SJSA1 (cell line): Measurements from ENCODE around the gene STPG2. TPM values are rescaled to one million over a fixed set of nuclear protein-coding genes. Genes with fewer than 3 reads are reported as not detected.
"Not testable (repeated sequence)": the region's sequence is repeated elsewhere in the genome, so short reads cannot be mapped to it uniquely, and the experiment has no call there.

Source experiments
- DNase-seq, 2 experiments: peaks; one replicate each; pipeline ENCODE4 v3.0.0-alpha.2; 2015 to 2020; ENCODE audit warnings: low spot score in 2 of 2, low read depth in 1 of 2
- H3K27ac ChIP-seq: fragments of 250-450 bp; sonication (Bioruptor Pico); 2 replicates; pipeline ENCODE4 v1.5.1; 2020; ENCODE audit warnings: mild to moderate bottlenecking, moderate library complexity
- H3K27me3 ChIP-seq: fragments of 250-450 bp; sonication (Bioruptor Pico); replicated peaks from 2 replicates; pipeline ENCODE4 v1.5.1; 2020; ENCODE audit warnings: mild to moderate bottlenecking, moderate library complexity
- H3K36me3 ChIP-seq: fragments of 250-450 bp; sonication (Bioruptor Pico); 2 replicates; pipeline ENCODE4 v1.5.1; 2020; ENCODE audit warnings: mild to moderate bottlenecking
- H3K4me1 ChIP-seq: fragments of 250-450 bp; sonication (Bioruptor Pico); replicated peaks from 2 replicates; pipeline ENCODE4 v1.6.1; 2021; ENCODE audit warnings: mild to moderate bottlenecking
- H3K4me3 ChIP-seq: fragments of 250-450 bp; sonication (Bioruptor Pico); 2 replicates; pipeline ENCODE4 v1.5.1; 2020; ENCODE audit warnings: mild to moderate bottlenecking
- H3K9me3 ChIP-seq: fragments of 250-450 bp; sonication (Bioruptor Pico); replicated peaks from 2 replicates; pipeline ENCODE4 v1.5.1; 2020; ENCODE audit warnings: mild to moderate bottlenecking
- total RNA-seq: library from RNA; depleted of rRNA; stranded (reverse); fragments of >200 nt; shearing (Covaris generic); gene quantifications from 2 replicates; pipeline ENCODE4 v1.2.3, GENCODE V29; 2014

The STPG2 gene
- total RNA-seq, 1 experiment from 2014 or later, result not detected

- Histone ChIP-seq H3K27me3 (no peaks in the 10 kb centered on the region), H3K9me3 (no peaks in the 10 kb centered on the region), H3K4me1 (no peaks in the 10 kb centered on the region), H3K36me3 (no peaks in the 10 kb centered on the region), H3K27ac (no peak overlapping the region), H3K4me3 (no peak overlapping the region)
- no peak for DNase-seq
Observed at GRCh38 chr4:97646997-97647396, 496.3 kb downstream of the STPG2 start.

- Histone ChIP-seq H3K36me3 (no peaks in the 10 kb centered on the region), H3K27me3 (no peaks in the 10 kb centered on the region), H3K9me3 (no peaks in the 10 kb centered on the region), H3K4me3 (no peak overlapping the region), H3K27ac (no peak overlapping the region), H3K4me1 (no peaks in the 10 kb centered on the region)
- DNase-seq, result no peak
Observed at GRCh38 chr4:97645071-97645821, 498.0 kb downstream of the STPG2 start.

GRCh38 chr4:97643179-97643578 lies 500.1 kb downstream of the STPG2 start:
- Histone ChIP-seq H3K36me3 (no peaks in the 10 kb centered on the region), H3K27me3 (no peaks in the 10 kb centered on the region), H3K27ac (no peak overlapping the region), H3K4me3 (no peak overlapping the region), H3K4me1 (no peaks in the 10 kb centered on the region), H3K9me3 (no peaks in the 10 kb centered on the region)
- no peak for DNase-seq

- Histone ChIP-seq H3K36me3 (no peaks in the 10 kb centered on the region), H3K27me3 (no peaks in the 10 kb centered on the region), H3K9me3 (no peaks in the 10 kb centered on the region), H3K4me3 (no peak overlapping the region), H3K4me1 (no peaks in the 10 kb centered on the region), H3K27ac (no peak overlapping the region)
- DNase-seq, result no peak
Observed at GRCh38 chr4:97639961-97640360, 503.3 kb downstream of the STPG2 start.

- not testable (repeated sequence) for H3K9me3 ChIP-seq, DNase-seq, H3K27me3 ChIP-seq, H3K4me1 ChIP-seq, H3K27ac ChIP-seq, H3K36me3 ChIP-seq, H3K4me3 ChIP-seq
Observed at GRCh38 chr4:97633831-97634230, 509.4 kb downstream of the STPG2 start.

GRCh38 chr4:97627750-97628149 lies 515.5 kb downstream of the STPG2 start:
- H3K36me3 ChIP-seq, result no peaks in the 10 kb centered on the region
- H3K27ac ChIP-seq, result no peak overlapping the region
- peaks cover 2% of the 10 kb centered on the region; the same call in 1 of the 2 replicates for H3K9me3 ChIP-seq
- H3K4me3 ChIP-seq, result no peak overlapping the region
- no peak for DNase-seq
- H3K27me3 ChIP-seq, result no peaks in the 10 kb centered on the region
- H3K4me1 ChIP-seq, result no peaks in the 10 kb centered on the region

- no peak for DNase-seq
- Histone ChIP-seq H3K4me1 (no peaks in the 10 kb centered on the region), H3K9me3 (peaks cover 4% of the 10 kb centered on the region; the same call in 1 of the 2 replicates), H3K4me3 (no peak overlapping the region), H3K27me3 (no peaks in the 10 kb centered on the region), H3K27ac (no peak overlapping the region), H3K36me3 (no peaks in the 10 kb centered on the region)
Observed at GRCh38 chr4:97624204-97624603, 519.1 kb downstream of the STPG2 start.

GRCh38 chr4:97605932-97606331 lies 537.3 kb downstream of the STPG2 start:
- no peak for DNase-seq
- Histone ChIP-seq H3K27ac (no peak overlapping the region), H3K27me3 (no peaks in the 10 kb centered on the region), H3K9me3 (no peaks in the 10 kb centered on the region), H3K4me3 (no peak overlapping the region), H3K4me1 (no peaks in the 10 kb centered on the region), H3K36me3 (no peaks in the 10 kb centered on the region)

GRCh38 chr4:97593248-97593647 lies 550.0 kb downstream of the STPG2 start:
- Histone ChIP-seq H3K36me3 (no peaks in the 10 kb centered on the region), H3K4me3 (no peak overlapping the region), H3K27ac (no peak overlapping the region), H3K9me3 (peaks cover 4% of the 10 kb centered on the region; the same call in 1 of the 2 replicates), H3K27me3 (no peaks in the 10 kb centered on the region), H3K4me1 (no peaks in the 10 kb centered on the region)
- DNase-seq, result no peak

GRCh38 chr4:97590266-97590665 lies 553.0 kb downstream of the STPG2 start:
- no peak for DNase-seq
- Histone ChIP-seq H3K9me3 (0 out of 2 replicates have a peak, but pooled peaks cover 4% of the 10 kb centered on the region), H3K36me3 (no peaks in the 10 kb centered on the region), H3K4me1 (no peaks in the 10 kb centered on the region), H3K27me3 (no peaks in the 10 kb centered on the region), H3K27ac (no peak overlapping the region), H3K4me3 (no peak overlapping the region)

GRCh38 chr4:97589481-97590196 lies 553.6 kb downstream of the STPG2 start:
- Histone ChIP-seq H3K4me1 (no peaks in the 10 kb centered on the region), H3K27ac (no peak overlapping the region), H3K36me3 (no peaks in the 10 kb centered on the region), H3K9me3 (0 out of 2 replicates have a peak, but pooled peaks cover 4% of the 10 kb centered on the region), H3K4me3 (no peak overlapping the region), H3K27me3 (no peaks in the 10 kb centered on the region)
- DNase-seq, result no peak

- H3K4me1 ChIP-seq, result no peaks in the 10 kb centered on the region
- H3K36me3 ChIP-seq, result no peaks in the 10 kb centered on the region
- H3K9me3 ChIP-seq, result 0 out of 2 replicates have a peak, but pooled peaks cover 4% of the 10 kb centered on the region
- H3K27ac ChIP-seq, result no peak overlapping the region
- H3K4me3 ChIP-seq, result no peak overlapping the region
- no peak for DNase-seq
- no peaks in the 10 kb centered on the region for H3K27me3 ChIP-seq
Observed at GRCh38 chr4:97587912-97588311, 555.4 kb downstream of the STPG2 start.

- H3K27me3 ChIP-seq, result no peaks in the 10 kb centered on the region
- no peaks in the 10 kb centered on the region for H3K9me3 ChIP-seq
- H3K4me3 ChIP-seq, result no peak overlapping the region
- H3K27ac ChIP-seq, result no peak overlapping the region
- H3K36me3 ChIP-seq, result no peaks in the 10 kb centered on the region
- no peaks in the 10 kb centered on the region for H3K4me1 ChIP-seq
- DNase-seq, result no peak
Observed at GRCh38 chr4:97585274-97585673, 558.0 kb downstream of the STPG2 start.

GRCh38 chr4:97582890-97583289 lies 560.4 kb downstream of the STPG2 start:
- no peak overlapping the region for H3K27ac ChIP-seq
- H3K27me3 ChIP-seq, result no peaks in the 10 kb centered on the region
- no peaks in the 10 kb centered on the region for H3K4me1 ChIP-seq
- DNase-seq, result no peak
- no peak overlapping the region for H3K4me3 ChIP-seq
- no peaks in the 10 kb centered on the region for H3K9me3 ChIP-seq
- no peaks in the 10 kb centered on the region for H3K36me3 ChIP-seq
